HEK293T (cell line): ENCODE results near the gene COLQ.

Source experiments
- CTCF ChIA-PET: fragments of 350-600 bp; formaldehyde crosslinking; extraction: SDS; loops from one replicate; lab custom pipeline; 2021; ENCODE audit warnings: antibody characterized with exemption, inconsistent platforms; lab: Yijun Ruan, JAX
- POLR2A ChIA-PET: fragments of 350-600 bp; formaldehyde crosslinking; extraction: SDS; loops from one replicate; lab custom pipeline; 2020; ENCODE audit warnings: antibody characterized with exemption, inconsistent platforms; lab: Yijun Ruan, JAX
- DNase-seq: peaks from one replicate; pipeline ENCODE4 v3.0.0; 2012; ENCODE audit warnings: mixed read lengths; ENCODE audit errors: extremely low spot score
- ARNT ChIP-seq: fragments of 450-650 bp; IDR thresholded peaks from 2 replicates; pipeline ENCODE4 v1.6.1; 2017; ENCODE audit warnings: mild to moderate bottlenecking
- BHLHE40 ChIP-seq: fragments of 450-650 bp; IDR thresholded peaks from 2 replicates; pipeline ENCODE4 v1.6.1; 2016; ENCODE audit warnings: mild to moderate bottlenecking, moderate library complexity, borderline replicate concordance
- CTBP1 ChIP-seq: fragments of 450-650 bp; IDR thresholded peaks from 2 replicates; pipeline ENCODE4 v1.6.1; 2016; ENCODE audit warnings: borderline replicate concordance
- ELF4 ChIP-seq: fragments of 450-650 bp; IDR thresholded peaks from 2 replicates; pipeline ENCODE4 v1.6.1; 2017; ENCODE audit warnings: antibody characterized with exemption
- FOXA1 ChIP-seq: fragments of 450-650 bp; IDR thresholded peaks from 2 replicates; pipeline ENCODE4 v1.6.1; 2016; ENCODE audit warnings: mild to moderate bottlenecking
- FOXK2 ChIP-seq: fragments of 450-650 bp; IDR thresholded peaks from 2 replicates; pipeline ENCODE4 v1.6.1; 2016; ENCODE audit warnings: mild to moderate bottlenecking
- FOXM1 ChIP-seq: fragments of 450-650 bp; IDR thresholded peaks from 2 replicates; pipeline ENCODE4 v1.6.1; 2017; ENCODE audit warnings: mild to moderate bottlenecking, borderline replicate concordance
- HDGF ChIP-seq: fragments of 450-650 bp; IDR thresholded peaks from 2 replicates; pipeline ENCODE4 v1.6.1; 2017; ENCODE audit warnings: antibody characterized with exemption, borderline replicate concordance
- L3MBTL2 ChIP-seq: fragments of 450-650 bp; conservative IDR thresholded peaks from 2 replicates; pipeline ENCODE4 v1.6.1; 2016; ENCODE audit warnings: mild to moderate bottlenecking
- LEF1 ChIP-seq: fragments of 450-650 bp; IDR thresholded peaks from 2 replicates; pipeline ENCODE4 v1.6.1; 2017; ENCODE audit warnings: mild to moderate bottlenecking, borderline replicate concordance
- NFRKB ChIP-seq: fragments of 450-650 bp; IDR thresholded peaks from 2 replicates; pipeline ENCODE4 v1.6.1; 2016; ENCODE audit warnings: mild to moderate bottlenecking, moderate library complexity
- SP1 ChIP-seq: fragments of 450-650 bp; IDR thresholded peaks from 2 replicates; pipeline ENCODE4 v1.6.1; 2017
- SUZ12 ChIP-seq: fragments of 450-650 bp; IDR thresholded peaks from 2 replicates; pipeline ENCODE4 v1.6.1; 2016; ENCODE audit warnings: mild to moderate bottlenecking
- TARDBP ChIP-seq: fragments of 450-650 bp; IDR thresholded peaks from 2 replicates; pipeline ENCODE4 v1.6.1; 2016
- ZNF384 ChIP-seq: fragments of 450-650 bp; IDR thresholded peaks from 2 replicates; pipeline ENCODE4 v1.6.1; 2016
- TF ChIP-seq, protein P1 (sequence below): fragments of 450-650 bp; IDR thresholded peaks from 2 replicates; pipeline ENCODE4 v1.6.1; 2016

The COLQ gene

DNA sequence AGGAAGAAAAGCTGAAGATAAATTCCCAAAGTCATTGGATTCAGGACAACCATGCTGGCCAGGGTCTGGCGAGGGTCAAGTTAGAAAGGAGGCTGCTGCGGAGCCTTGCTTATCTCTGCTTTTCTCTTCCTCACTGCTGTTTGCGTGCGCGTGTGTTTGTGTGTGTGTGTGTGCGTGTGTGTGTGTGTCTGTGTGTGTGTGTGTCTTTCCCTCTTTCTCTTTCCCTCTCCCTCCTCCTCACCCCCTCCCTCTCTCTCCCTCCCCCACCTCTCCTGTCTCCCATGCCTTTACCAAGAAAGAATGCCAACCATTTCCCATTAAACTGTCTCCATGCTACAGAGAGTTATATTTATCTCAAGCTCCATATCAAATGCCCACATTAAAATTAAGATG is at the start of gene COLQ:
Gene COLQ (minus strand): TSS at position 134 of the 393 bp plus-strand sequence. CDS start 81 bp downstream, at position 53.
- ChIA-PET POLR2A (no interaction called here), CTCF (interaction anchor here (0.7 kb wide), 1 partner anchor 17 kb away, joined by 4 read pairs; no protein-coding TSS in a partner anchor)
- DNase-seq: no peak
- TF ChIP-seq ZNF384: no peak
- TF ChIP-seq HDGF: no peak
- TF ChIP-seq TARDBP: no peak
- no peak for TF ChIP-seq FOXK2
- no peak for TF ChIP-seq NFRKB
- TF ChIP-seq, protein P1, sequence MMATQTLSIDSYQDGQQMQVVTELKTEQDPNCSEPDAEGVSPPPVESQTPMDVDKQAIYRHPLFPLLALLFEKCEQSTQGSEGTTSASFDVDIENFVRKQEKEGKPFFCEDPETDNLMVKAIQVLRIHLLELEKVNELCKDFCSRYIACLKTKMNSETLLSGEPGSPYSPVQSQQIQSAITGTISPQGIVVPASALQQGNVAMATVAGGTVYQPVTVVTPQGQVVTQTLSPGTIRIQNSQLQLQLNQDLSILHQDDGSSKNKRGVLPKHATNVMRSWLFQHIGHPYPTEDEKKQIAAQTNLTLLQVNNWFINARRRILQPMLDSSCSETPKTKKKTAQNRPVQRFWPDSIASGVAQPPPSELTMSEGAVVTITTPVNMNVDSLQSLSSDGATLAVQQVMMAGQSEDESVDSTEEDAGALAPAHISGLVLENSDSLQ: no peak
- TF ChIP-seq SUZ12: no peak
- TF ChIP-seq LEF1: no peak
- TF ChIP-seq CTBP1: no peak
- no peak for TF ChIP-seq L3MBTL2

DNA sequence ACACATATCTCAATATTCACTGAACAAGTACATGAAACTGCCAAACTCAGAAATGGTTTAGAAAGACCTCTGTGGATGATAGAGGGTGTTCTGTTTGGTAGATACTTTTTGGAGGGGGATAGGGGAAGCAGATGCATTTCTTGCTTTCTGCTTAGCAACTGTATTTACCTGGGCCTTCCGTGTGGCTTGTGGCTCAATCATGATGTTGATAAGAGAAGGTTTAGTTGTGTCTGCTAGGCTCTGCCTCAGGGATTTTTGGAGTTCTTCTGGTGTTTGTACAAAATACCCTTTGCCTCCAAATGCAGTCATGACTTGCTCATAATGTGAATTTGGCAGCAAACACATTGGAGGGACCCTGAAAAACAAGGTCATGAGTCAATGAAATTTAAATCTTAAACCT is 41.7 kb upstream of the COLQ start:
- ChIA-PET CTCF (no interaction called here), POLR2A (no interaction called here)
- DNase-seq: no peak
- TF ChIP-seq SUZ12: no peak
- no peak for TF ChIP-seq FOXM1
- TF ChIP-seq ELF4: no peak
- no peak for TF ChIP-seq FOXA1
- TF ChIP-seq NFRKB: no peak
- TF ChIP-seq HDGF: no peak
- no peak for TF ChIP-seq ARNT
- TF ChIP-seq BHLHE40: no peak
- TF ChIP-seq SP1: no peak

DNA sequence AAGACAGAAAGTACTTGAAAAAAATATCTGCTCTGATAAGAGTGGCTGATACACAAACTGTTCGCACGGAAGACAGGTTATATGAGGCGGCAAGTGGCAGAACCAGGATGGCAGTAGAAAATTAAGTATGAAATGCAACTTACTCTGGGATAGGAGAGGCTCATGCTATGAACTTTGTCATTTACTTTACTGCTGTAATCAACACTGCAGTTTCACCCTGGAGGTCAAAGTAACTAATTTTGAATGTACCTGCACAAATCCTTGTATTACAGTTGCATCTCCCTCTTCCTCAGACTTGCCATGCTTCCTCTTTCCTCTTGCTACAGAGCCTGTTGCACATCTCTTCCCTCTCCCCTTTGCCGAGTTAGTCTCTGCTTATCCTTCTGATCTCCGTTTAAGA is 41.1 kb upstream of the COLQ start:
- POLR2A ChIA-PET: no interaction called here

DNA sequence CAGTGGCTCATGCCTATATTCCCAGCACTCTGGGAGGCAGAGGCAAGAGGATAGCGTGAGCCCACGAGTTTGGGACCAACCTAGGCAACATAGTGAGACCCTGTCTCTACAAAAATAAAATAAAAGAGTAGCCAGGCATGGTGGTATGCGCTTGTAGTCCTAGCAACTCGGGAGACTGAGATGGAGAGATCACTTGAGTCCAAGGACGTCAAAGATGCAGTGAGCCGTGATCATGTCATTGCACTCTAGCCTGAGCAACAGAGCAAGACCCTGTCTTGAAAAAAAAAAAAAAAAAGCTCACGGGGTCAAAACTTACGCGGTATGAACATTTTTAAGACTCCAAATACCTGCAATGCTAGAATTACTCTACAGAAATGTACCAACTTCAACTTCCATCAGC is 37.1 kb upstream of the COLQ start:
- TF ChIP-seq NFRKB (no peak), SUZ12 (no peak), FOXM1 (no peak), FOXK2 (no peak), TARDBP (no peak), FOXA1 (no peak), SP1 (no peak), BHLHE40 (no peak), ELF4 (no peak), LEF1 (no peak), ARNT (no peak), ZNF384 (no peak), HDGF (no peak), CTBP1 (no peak), L3MBTL2 (no peak)
- TF ChIP-seq, protein P1: no peak
- POLR2A ChIA-PET: no interaction called here
- DNase-seq: no peak
- CTCF ChIA-PET: no interaction called here

More for the DNA sequence above, 41.1 kb upstream of the COLQ start:
- TF ChIP-seq BHLHE40 (no peak), SP1 (no peak), CTBP1 (no peak), ZNF384 (no peak)
- TF ChIP-seq, protein P1: no peak
- DNase-seq: no peak
- CTCF ChIA-PET: no interaction called here

DNA sequence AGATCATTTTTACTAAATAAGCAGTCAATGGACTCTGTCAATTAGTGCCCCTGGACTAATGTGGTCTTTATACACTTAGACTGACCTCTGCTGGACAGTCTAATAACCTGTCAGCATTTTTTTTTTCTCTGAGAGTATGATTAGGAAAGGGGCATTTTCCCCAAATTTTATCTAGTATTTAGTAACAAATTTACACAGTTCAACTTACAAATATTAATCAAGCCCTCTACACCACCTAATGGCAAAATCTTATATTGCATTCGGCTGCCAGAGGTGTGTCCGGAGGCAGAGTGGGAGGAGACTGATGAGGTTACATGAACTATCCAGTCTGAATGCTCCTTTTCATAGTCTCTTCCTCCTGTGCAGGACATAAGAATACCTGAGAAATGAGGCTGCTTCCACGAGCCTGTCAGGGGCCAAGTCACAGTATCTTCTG is 36.0 kb upstream of the COLQ start:
- ChIA-PET CTCF (interaction anchor here (1.7 kb wide), 1 partner anchor 13 kb away, joined by 4 read pairs; no protein-coding TSS in a partner anchor), POLR2A (no interaction called here)

DNA sequence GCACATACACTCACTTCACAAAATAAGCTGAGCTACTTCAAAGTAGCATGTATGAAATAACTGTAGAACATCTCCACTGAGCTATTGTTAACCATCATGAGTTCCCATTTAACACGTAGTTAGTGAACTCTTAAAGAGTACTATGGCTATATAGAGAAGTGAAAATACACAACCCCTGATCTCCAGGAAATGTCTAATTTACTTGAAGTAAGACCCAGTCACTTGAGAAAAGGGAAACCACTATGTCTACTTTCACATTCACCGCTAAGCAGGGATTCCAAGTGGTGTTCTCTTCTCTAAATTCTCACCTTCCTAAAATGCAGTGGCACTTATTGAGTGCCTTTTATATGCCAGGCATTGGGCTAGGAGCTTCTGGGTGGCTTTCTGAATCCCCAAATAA is 35.0 kb upstream of the COLQ start:
- no peak for DNase-seq
- ChIA-PET POLR2A (no interaction called here), CTCF (interaction anchor here (0.6 to 1.7 kb wide), 5 partner anchors 12 to 354 kb away, joined by 3 to 4 read pairs (median 3); no protein-coding TSS in a partner anchor)
- TF ChIP-seq TARDBP: no peak
- no peak for TF ChIP-seq FOXK2
- TF ChIP-seq SP1: no peak
- TF ChIP-seq HDGF: no peak
- no peak for TF ChIP-seq ELF4
- TF ChIP-seq SUZ12: no peak
- no peak for TF ChIP-seq L3MBTL2

More for the DNA sequence above, 36.0 kb upstream of the COLQ start:
- TF ChIP-seq ZNF384 (peak; percentile 40; the same call in 1 of the 2 replicates), BHLHE40 (no peak)
- peak; percentile 56 for DNase-seq

DNA sequence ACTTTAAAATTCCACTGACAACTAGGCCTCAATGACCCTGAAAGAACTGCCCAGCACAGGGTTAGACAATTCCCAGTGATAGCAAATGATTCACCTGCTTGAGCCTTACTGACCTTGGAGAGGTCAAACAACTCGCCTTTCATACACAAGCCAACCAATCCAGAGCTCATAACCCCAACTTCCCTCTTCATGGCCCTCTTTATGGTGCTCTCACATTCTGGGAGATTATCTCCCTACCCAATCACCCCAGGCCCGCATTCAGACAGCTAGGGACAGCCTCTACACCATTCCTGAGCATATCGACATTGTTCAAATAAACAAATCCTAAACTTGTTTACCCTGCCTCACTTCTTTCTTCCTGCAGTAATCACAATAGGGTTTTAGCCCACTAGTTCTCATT is 32.2 kb upstream of the COLQ start:
- ChIA-PET POLR2A (no interaction called here), CTCF (no interaction called here)
- TF ChIP-seq, protein P1: no peak
- no peak for DNase-seq
